NCI-H526 (cell line): Measurements from ENCODE around the gene BSDC1.

Experiments
- DNase-seq, 2 experiments: peaks; one replicate each; lab custom pipeline; 2025; lab: John Stamatoyannopoulos, UW

The BSDC1 gene

DNA sequence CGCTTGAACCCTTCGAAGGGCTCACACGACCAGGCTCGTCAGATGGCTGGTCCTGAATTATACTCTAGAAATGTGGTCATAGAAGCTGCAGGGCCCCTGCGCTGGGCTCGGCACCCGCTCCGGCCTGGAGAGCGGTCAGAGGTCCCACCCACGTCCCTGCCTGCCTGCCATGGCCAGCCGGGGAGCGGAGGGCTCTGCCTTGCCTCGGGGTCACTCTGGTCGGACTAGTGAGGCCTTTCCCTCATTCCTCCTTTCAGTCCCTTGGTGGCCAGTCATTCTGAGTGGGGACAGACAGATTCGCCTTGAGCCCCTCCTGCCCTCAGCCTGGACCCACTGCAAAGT lies 57.7 kb downstream of the BSDC1 start:
- no peak for DNase-seq

DNA sequence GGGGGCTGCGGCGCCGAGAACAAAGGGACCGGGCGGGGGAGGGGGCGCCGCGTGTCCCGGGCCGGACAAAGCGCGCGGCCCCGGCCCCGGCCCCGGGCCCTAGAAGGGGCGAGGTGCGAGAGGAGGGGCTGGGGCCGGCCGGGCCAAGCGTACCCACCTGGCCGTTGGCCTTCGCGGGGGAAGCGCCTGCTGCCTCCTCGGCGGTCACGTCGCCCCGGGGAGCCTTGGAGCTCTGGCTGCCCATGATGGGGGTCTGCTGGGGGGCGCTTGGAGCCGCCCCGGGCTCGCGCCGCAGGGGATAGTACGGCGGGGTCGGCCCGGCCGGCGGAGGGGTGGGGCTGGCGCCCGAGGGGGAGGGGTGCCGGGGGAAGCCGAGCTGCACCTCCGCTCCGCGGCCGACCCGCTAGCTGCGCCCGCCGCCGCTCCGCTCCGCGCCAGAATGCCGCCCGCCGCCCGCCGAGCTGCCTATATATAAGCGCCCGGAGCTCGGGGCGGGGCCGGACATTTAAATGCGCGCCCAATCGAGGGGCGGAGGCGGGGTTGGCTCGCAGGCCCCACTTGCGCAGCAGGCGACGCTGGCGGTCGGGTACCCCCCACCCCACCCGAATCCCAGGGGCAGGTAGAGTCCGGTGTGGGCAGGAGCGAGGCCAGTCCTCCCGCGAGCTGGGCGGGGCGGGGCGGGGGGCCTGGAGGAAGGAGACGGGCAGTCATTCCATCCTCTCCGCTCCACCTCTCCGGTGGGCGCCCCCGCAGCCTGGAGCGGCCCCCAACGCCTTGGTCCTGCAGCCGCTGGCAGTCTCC lies 58.3 kb downstream of the BSDC1 start, which contains the start of gene MARCKSL1:
MARCKSL1 (minus strand) TSS at position 444 of the 801 bp plus-strand sequence; CDS start at position 244, 200 bp downstream.
- DNase-seq: peak; percentile 39 to 85

DNA sequence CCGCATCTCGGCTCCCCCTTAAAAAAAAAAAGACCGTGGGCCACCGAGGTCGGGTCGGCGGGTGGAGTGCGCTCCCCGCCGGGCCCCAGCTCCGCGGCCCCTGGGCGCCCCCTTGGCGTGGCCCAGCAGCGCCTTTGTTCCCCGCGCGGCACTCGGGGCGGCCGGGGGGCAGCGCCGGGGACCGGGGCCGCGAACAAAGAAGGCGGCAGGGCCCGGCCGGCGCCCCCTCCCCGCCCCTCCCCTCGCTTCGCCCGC lies 58.8 kb downstream of the BSDC1 start:
- no peak for DNase-seq

DNA sequence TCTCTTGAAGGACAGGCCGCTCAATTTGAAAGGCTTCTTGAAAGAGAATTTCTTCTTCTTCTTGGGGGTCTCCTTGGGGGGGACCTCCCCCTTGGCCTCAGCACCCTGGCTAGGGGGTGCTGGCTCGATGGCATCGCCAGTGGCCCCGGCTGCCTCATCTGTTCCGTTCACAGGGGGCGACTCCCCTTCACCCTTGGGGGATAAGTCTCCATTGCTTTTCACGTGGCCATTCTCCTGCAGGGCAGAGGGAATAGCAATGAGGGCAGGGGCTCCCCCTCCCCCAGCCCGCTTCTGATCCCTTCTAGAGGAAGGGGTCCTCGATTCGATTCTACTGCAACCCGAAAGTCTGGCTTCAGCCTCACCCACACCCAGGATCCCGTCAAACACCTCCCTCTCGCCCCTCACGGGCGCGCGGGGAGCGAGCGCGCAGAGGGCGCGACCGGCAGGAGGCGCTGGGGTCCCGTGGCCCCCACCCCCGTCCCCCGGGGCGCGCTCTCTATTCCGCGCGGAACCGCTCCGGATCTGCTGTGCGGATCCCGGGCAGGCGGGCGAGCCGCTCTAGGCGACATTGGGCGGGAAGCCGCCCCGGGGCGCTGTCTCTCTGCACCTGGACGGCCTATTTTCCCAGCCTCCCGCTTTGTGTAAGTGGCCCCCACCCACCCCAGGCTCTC lies 59.2 kb downstream of the BSDC1 start:
- peak in 1 of 2 experiments; percentile 76 for DNase-seq

DNA sequence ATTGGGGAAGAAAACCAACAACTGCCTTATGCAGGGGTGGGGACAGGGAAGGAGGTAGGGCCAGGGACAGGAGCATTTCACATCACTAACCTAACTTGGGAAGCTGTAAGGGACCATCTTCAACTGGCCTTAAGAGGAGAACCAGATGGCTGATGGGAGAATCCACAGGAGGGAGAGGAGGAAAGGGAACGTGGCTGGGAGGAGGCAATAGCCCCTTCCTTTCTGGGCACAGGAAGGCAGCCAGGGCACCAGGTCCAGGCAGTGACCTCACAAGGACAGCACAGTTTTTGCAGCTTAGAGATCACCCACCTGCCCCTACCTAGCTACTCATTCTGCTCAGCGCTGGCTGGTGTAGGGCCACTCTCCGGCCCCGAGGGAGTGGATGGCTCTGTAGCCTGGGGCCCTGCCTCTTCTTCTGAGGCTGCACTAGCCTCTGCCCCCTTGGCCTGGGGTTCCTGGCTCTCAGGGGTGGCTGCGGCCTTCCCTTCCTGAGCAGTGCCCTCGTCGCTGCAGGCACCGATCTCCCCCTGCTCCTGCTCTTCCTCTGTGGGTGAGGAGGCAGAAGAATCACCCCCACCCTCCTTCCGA lies 59.9 kb downstream of the BSDC1 start:
- DNase-seq: peak in 1 of 2 experiments; percentile 39

DNA sequence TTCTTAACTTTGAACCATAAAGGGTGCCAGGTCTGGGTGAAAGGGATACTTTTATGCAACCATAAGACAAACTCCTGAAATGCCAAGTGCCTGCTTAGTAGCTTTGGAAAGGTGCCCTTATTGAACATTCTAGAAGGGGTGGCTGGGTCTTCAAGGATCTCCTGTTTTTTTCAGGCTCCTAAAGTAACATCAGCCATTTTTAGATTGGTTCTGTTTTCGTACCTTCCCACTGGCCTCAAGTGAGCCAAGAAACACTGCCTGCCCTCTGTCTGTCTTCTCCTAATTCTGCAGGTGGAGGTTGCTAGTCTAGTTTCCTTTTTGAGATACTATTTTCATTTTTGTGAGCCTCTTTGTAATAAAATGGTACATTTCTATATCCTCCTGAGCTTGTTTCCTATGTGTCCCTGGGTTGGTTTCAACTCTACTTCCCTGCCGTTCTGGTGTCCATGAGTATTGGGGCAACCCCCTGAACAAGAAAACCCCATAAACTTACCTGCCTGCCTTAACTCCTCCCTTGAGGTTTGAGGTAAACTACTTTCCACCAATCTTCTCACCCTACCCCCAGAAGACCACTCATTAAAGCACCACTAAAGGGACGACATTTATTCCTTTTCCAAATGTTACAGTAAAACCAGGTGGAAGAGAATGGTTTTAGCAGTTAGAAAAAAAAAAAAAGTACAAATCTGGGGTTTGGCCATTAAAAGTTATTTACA lies 60.8 kb downstream of the BSDC1 start:
- DNase-seq: no peak

DNA sequence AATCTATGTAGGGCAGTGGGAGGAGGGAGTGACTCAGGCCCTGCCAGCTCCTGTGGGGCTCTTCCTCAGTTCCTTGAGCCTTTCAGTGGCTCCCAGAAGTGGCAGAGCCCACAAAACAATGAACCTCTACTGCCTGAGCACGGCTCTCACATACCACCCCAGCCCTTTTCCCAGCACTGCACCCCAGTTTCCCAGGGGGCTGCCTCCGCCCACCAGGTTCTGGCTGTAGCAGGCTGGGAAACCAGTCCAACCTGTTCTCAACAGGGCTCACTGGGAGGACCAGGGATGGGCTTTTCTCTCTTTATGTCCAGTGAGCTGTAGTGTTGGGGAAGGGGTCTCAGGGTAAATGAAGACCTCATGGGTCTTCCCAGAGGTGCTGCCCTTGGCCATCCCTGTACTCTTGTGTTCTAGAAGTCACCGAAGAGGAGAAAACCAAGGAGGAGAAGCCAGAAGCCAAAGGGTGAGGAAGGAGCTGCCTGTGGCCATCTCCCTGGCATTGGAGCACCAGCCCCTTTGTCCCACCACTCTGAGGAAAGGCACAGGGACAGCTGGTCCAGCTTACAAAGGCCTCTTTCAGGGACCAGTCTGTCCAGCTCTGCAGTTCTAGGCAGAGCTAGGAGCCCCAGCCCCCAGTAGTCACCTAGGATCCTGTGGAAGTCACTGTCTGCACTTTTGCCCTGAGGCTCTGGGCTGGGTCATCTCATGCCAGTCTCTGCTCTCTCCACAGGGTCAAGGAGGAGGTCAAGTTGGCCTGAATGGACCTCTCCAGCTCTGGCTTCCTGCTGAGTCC lies 61.8 kb downstream of the BSDC1 start:
- DNase-seq: peak in 1 of 2 experiments; percentile 51

DNA sequence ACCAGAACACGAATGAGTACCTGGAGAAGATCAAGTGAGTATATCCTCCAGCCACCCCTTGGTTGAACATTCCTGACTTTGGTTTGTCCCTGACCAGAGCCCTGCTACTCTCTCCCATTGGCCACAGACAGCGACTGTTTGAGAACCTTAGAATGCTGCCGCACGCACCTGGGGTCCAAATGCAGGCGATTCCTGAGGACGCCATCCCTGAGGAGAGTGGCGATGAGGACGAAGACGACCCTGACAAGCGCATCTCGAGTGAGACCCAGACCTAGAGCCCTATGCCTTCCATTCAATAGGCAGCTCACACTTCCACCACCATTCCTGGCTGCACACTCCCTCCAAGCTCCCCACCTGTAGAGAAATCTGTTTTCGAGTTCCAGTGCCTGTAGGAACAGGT lies 62.7 kb downstream of the BSDC1 start:
- no peak for DNase-seq

DNA sequence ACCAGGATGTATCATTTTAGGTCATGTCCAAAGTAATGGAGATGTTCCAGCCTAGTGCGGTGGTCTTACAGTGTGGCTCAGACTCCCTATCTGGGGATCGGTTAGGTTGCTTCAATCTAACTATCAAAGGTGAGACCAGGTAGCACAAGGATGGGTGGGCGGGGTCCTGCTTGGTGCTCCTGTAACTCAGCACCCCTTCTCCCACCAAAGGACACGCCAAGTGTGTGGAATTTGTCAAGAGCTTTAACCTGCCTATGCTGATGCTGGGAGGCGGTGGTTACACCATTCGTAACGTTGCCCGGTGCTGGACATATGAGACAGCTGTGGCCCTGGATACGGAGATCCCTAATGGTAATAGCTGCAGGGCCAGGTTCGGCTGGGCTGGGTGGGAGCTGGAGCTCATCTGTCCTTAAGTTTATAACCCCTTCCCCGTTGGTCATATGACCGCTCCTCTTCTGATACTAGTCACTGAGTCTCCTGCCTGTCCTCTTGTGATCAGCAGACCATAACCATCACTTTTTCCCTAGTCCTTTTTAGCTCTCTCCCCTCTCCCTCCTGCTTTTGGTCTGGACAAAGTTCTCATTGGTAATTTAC lies 63.6 kb downstream of the BSDC1 start:
- DNase-seq: no peak

DNA sequence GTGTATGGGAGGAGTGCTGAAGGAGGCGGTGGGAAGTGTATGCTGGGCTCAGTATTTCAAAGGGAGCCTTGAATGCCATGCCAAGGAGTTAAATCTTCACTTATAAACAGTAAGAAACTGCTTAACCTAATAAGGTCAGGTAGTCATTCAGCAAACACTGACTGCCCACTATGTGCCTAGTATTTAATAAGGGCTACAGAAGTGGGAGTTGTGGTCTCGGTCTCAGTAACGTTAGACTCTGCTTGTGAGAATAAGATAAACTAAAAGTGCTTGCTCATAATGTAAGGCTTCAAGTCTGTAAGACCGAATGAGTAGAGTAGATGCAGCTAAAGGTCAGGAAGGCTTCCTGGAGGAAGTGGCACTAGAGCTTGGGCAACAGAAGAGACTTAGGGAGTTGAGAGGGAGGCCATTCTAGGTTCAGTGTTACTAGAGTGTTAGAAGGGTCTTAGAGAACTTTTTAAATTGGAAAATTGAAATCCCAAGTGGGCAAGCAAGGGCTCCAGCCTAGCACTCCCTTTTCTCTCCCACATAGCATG lies 64.2 kb downstream of the BSDC1 start:
- DNase-seq: no peak

DNA sequence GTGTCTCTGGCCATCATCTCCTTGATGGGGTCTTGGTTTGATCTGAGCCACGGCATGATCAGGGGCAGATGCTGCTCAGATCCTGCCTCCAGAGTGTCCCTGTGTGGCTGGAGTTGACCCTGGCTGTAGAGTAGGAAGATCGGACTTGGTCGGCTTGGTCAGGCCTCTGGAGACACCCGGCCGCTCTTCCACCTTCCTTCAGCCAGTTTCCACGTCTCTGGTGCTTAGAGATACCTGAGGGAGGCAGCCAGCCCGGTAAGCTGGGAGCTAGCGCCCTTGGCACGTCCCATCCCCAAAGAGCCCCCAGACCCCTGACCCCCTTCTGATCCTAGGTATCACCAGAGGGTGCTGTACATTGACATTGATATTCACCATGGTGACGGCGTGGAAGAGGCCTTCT lies 67.0 kb downstream of the BSDC1 start:
- no peak for DNase-seq

DNA sequence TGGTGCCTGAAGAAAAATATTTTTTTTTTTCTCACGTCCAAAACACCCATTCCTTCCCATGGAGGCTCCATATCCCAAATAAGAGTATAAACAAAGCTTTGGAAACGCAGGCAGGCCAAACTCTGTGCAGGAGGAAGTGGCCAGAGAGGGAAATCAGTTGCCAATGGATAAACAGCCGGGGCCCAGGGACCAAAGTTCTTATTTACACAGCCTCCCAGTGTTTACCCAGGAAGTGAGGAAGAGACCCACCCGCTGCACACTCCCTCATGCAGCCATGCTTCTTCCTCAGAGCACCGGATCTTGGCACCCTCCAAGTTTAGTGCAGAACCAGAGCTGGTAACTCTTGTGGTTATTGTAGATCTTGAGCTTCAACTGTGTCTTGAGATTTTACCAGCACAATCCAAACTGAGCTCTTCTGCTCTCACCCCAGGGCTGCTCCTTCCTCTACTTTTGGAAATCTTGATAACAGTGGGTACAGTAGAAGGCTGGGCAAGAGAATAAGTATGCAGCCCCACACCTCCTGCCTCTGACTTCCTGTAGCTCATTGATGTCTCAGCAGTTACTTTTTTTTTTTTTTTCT lies 72.4 kb downstream of the BSDC1 start:
- peak in 1 of 2 experiments; percentile 52 for DNase-seq

DNA sequence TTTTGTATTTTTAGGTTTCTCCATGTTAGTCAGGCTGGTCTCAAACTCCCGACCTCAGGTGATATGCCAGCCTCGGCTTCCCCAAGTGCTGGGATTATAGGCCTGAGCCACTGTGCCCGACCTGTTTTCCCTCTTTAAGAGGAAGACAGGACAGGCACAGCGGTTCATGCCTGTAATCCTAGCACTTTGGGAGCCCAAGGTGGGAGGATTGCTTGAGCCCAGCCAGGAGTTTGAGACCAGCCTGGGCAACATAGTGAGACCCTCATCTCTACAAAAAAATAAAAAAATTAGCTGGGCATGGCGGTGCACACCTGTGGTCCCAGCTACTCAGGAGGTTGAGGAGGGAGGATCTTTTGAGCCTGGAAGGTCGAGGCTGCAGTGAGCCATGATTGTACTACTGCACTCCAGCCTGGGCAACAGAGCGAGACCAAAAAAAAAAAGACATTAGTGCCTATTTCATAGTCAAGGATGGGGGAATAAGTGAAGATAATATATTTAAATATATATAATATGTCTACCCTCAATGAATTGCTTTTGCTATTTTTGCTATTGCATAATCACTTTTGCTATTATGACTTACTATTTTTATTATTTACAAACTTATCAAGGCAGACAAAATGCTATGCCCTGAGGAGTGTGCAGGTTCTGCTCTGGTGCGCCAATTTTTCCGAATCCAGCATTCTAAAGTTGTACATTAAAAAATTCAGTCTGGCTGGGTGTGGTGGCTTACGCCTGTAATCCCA lies 75.9 kb downstream of the BSDC1 start:
- no peak for DNase-seq

DNA sequence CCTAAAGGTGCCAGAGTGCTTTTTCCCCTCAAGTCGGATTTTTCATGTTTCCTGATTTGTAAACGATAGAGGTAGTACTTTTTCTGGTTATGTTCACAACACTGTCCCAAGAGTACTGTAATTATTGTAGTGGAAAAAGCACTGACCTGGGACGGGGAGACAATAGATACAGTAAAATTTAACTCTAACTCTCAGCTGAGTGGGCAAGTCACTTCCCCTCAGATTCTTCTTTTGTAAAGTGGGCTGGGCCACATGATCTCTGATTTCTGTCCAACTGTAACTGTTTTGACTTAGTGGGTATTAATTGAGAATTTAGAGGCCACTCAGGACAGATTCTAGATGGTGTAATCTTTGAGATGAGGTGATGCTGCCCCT lies 77.4 kb downstream of the BSDC1 start:
- no peak for DNase-seq
